HCT116 (cell line): Measurements from ENCODE around the gene PAPPA2. TPM values are rescaled to one million over a fixed set of nuclear protein-coding genes. Genes with fewer than 3 reads are reported as not detected.

Experiments used
- ATAC-seq: fragments of 200-7000 bp; cut with Tn5 transposase; 2 replicates; pipeline ENCODE4 v1.9.1; 2020; ENCODE audit warnings: mild to moderate bottlenecking, moderate library complexity
- BruUV-seq: library from RNA; stranded (reverse); fragments of 400-500 nt; replicated peaks from 2 replicates; lab custom pipeline; 2021; lab: Mats Ljungman, UMichigan
- CTCF ChIA-PET: fragments of 300-600 bp; sonication (Branson Sonifier 250); formaldehyde crosslinking; loops from one replicate; lab custom pipeline; 2021; ENCODE audit warnings: antibody characterized with exemption; lab: Charles Lee
- POLR2A ChIA-PET: fragments of 300-600, 350-600 bp; sonication (Branson Sonifier 250); formaldehyde crosslinking; loops from one replicate; lab custom pipeline; 2021; ENCODE audit warnings: antibody characterized with exemption; lab: Charles Lee
- RAD21 ChIA-PET, 2 experiments: fragments of 300-600 bp; sonication (Branson Sonifier 250); formaldehyde crosslinking; loops; one replicate each; lab custom pipeline; 2023; ENCODE audit warnings: low total read pairs in 2 of 2; ENCODE audit not compliant: uncharacterized antibody in 2 of 2, unreplicated experiment in 2 of 2, low non-redundant PET in 1 of 2; lab: Charles Lee
- DNase-seq: peaks from one replicate; pipeline ENCODE4 v3.0.0-alpha.2; 2010; ENCODE audit warnings: low read depth, low spot score
- H2AFZ ChIP-seq: fragments of 200-600 bp; shearing (Covaris generic), sonication (generic); 2 replicates; pipeline ENCODE4 v1.6.1; 2017; ENCODE audit warnings: low read depth, mixed run types, mixed read lengths, antibody characterized with exemption, low read length; ENCODE audit not compliant: poor library complexity, severe bottlenecking
- H3K27ac ChIP-seq: 2 replicates; pipeline ENCODE4 v1.5.1; 2012; ENCODE audit warnings: low read depth, low read length
- H3K27me3 ChIP-seq: fragments of 200-600 bp; sonication (generic); 2 replicates; pipeline ENCODE4 v1.6.1; 2016; ENCODE audit warnings: mixed run types, low read length, mixed read lengths; ENCODE audit not compliant: insufficient read depth
- H3K36me3 ChIP-seq, 2 experiments: fragments of 200-500 bp in 1 of 2; fragments of 200-600 bp in 1 of 2; sonication (Bioruptor generic) in 1 of 2; sonication (generic) in 1 of 2; 2 replicates each; pipeline versions ENCODE4 v1.5.1 to v1.6.1; 2014 to 2016; ENCODE audit warnings: low read length in 2 of 2, inconsistent platforms in 1 of 2, mixed read lengths in 1 of 2, mixed run types in 1 of 2; ENCODE audit not compliant: insufficient read depth in 2 of 2, control insufficient read depth in 1 of 2
- H3K4me1 ChIP-seq, 2 experiments: fragments of 200-600 bp in 1 of 2; sonication (generic) in 1 of 2; 2 replicates each; pipeline versions ENCODE4 v1.5.1 to v1.6.1; 2012 to 2017; ENCODE audit warnings: low read length in 2 of 2, inconsistent platforms in 1 of 2, mild to moderate bottlenecking in 1 of 2, mixed read lengths in 1 of 2, mixed run types in 1 of 2, moderate library complexity in 1 of 2; ENCODE audit not compliant: insufficient read depth in 2 of 2, control insufficient read depth in 1 of 2
- H3K4me2 ChIP-seq: fragments of 200-600 bp; sonication (generic); 2 replicates; pipeline ENCODE4 v1.6.1; 2017; ENCODE audit warnings: mixed run types, low read length, mixed read lengths
- H3K4me3 ChIP-seq, 2 experiments: fragments of 200-600 bp in 1 of 2; sonication (generic) in 1 of 2; replicated peaks in 1 of 2; 2 replicates each; pipeline ENCODE4 v1.5.1; 2011 to 2016; ENCODE audit warnings: low read length in 2 of 2, control low read depth in 1 of 2, low read depth in 1 of 2, mild to moderate bottlenecking in 1 of 2, mixed read lengths in 1 of 2, mixed run types in 1 of 2
- H3K79me2 ChIP-seq: fragments of 200-600 bp; sonication (generic); 2 replicates; pipeline ENCODE4 v1.6.1; 2017; ENCODE audit warnings: mild to moderate bottlenecking, mixed run types, low read length, moderate library complexity, mixed read lengths; ENCODE audit not compliant: insufficient read depth
- H3K9ac ChIP-seq: fragments of 200-600 bp; sonication (generic); 2 replicates; pipeline ENCODE4 v1.6.1; 2016; ENCODE audit warnings: low read length, mixed read lengths
- H3K9me2 ChIP-seq: fragments of 200-600 bp; sonication (generic), shearing (Covaris generic); 2 replicates; pipeline ENCODE4 v1.6.1; 2017; ENCODE audit warnings: mixed run types, mild to moderate bottlenecking, moderate library complexity; ENCODE audit not compliant: insufficient read depth
- H3K9me3 ChIP-seq, 2 experiments: fragments of 200-500 bp in 1 of 2; fragments of 200-600 bp in 1 of 2; sonication (Bioruptor generic) in 1 of 2; sonication (generic) in 1 of 2; 2 replicates each; pipeline ENCODE4 v1.6.1; 2014 to 2017; ENCODE audit warnings: low read length in 2 of 2, mixed read lengths in 2 of 2, inconsistent platforms in 1 of 2, low read depth in 1 of 2, mild to moderate bottlenecking in 1 of 2, mixed run types in 1 of 2, moderate library complexity in 1 of 2; ENCODE audit not compliant: control insufficient read depth in 1 of 2, insufficient read depth in 1 of 2
- H4K20me1 ChIP-seq: fragments of 200-600 bp; sonication (generic), shearing (Covaris generic); 2 replicates; pipeline ENCODE4 v1.6.1; 2017; ENCODE audit warnings: mixed run types, mild to moderate bottlenecking, moderate library complexity; ENCODE audit not compliant: insufficient read depth
- ELF1 ChIP-seq: IDR thresholded peaks from 2 replicates; pipeline ENCODE4 v1.6.1; 2012; ENCODE audit warnings: low read depth, borderline replicate concordance
- EZH2 ChIP-seq: fragments of 200-600 bp; sonication (generic); IDR thresholded peaks from 2 replicates; pipeline ENCODE4 v1.6.1; 2017; ENCODE audit warnings: antibody characterized with exemption, mixed run types
- EZH2phosphoT487 ChIP-seq: fragments of 200-600 bp; IDR thresholded peaks from 2 replicates; pipeline ENCODE4 v1.6.1; 2018; ENCODE audit warnings: antibody characterized with exemption, borderline replicate concordance
- FOSL1 ChIP-seq: IDR thresholded peaks from 2 replicates; pipeline ENCODE4 v1.6.1; 2012; ENCODE audit warnings: low read depth
- YY1 ChIP-seq: IDR thresholded peaks from 2 replicates; pipeline ENCODE4 v1.6.1; 2011; ENCODE audit warnings: low read length, low read depth, moderate library complexity, mild to moderate bottlenecking; ENCODE audit not compliant: insufficient replicate concordance; ENCODE audit errors: extremely low read depth
- ZFX ChIP-seq: fragments of 450-650 bp; IDR thresholded peaks from 2 replicates; pipeline ENCODE4 v1.6.1; 2017
- ZNF274 ChIP-seq: fragments of 200-500 bp; sonication (Bioruptor generic); IDR thresholded peaks from 2 replicates; pipeline ENCODE4 v1.6.1; 2014; ENCODE audit warnings: mild to moderate bottlenecking, low read depth, low read length, inconsistent platforms
- intact Hi-C: fragments of 100-400 bp; cut with micrococcal nuclease; formaldehyde crosslinking; loops from 2 replicates; pipeline ENCODE4 v1.10.0; 2022
- total RNA-seq: library from RNA; stranded (reverse); gene quantifications from one replicate; pipeline ENCODE4 v1.2.1, GENCODE V29; 2021; ENCODE audit not compliant: unreplicated experiment
- TF ChIP-seq, protein P1 (sequence below): IDR thresholded peaks from 2 replicates; pipeline ENCODE4 v1.6.1; 2011; ENCODE audit warnings: mild to moderate bottlenecking, low read length, moderate library complexity; ENCODE audit not compliant: insufficient replicate concordance; ENCODE audit errors: extremely low read depth
- TF ChIP-seq, protein P2 (sequence below), 3 experiments: fragments of 200-600 bp in 1 of 3; sonication (generic) in 1 of 3; IDR thresholded peaks in 2 of 3; conservative IDR thresholded peaks in 1 of 3; 2 replicates each; pipeline ENCODE4 v1.5.1; 2012 to 2017; ENCODE audit warnings: low read depth in 2 of 3, low read length in 2 of 3, antibody characterized with exemption in 1 of 3, borderline replicate concordance in 1 of 3, control low read depth in 1 of 3, mild to moderate bottlenecking in 1 of 3, mixed read lengths in 1 of 3, mixed run types in 1 of 3, moderate library complexity in 1 of 3; ENCODE audit not compliant: insufficient read depth in 1 of 3

Gene PAPPA2
- total RNA-seq, 1 experiment from 2014 or later = not detected

DNA sequence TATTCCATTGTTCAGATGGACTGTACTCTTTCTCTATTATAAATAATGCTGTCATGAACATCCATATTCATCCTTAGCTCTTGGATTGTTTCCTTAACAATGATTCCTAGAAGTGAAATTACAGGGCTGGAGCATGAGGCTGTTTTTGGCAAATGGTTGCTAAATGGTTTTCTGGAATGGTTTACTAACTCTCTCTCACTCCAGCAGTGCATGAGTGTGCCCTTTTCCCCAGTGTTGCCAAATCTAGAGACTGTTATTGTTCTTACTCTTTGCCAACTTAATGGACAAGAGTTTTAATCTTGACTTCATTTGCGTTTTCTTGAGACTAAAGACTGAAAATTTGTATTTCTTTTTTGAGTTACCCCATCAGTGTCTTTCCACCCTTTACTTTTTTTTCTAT is 113.0 kb downstream of the PAPPA2 start:
- Histone ChIP-seq H3K36me3 (no peaks in the 10 kb centered on the region), H3K4me2 (no peak overlapping the region), H3K9me2 (no peaks in the 10 kb centered on the region), H3K27me3 (peaks cover 25% of the 10 kb centered on the region), H3K9me3 (no peaks in the 10 kb centered on the region), H3K4me1 (no peaks in the 10 kb centered on the region), H3K9ac (no peak overlapping the region), H4K20me1 (no peaks in the 10 kb centered on the region), H2AFZ (no peak overlapping the region), H3K4me3 (no peak overlapping the region), H3K27ac (no peak overlapping the region), H3K79me2 (no peaks in the 10 kb centered on the region)
- TF ChIP-seq EZH2 (no peak), EZH2phosphoT487 (no peak), YY1 (no peak), ELF1 (no peak), FOSL1 (no peak), ZFX (no peak), ZNF274 (no peak)
- TF ChIP-seq, protein P1, sequence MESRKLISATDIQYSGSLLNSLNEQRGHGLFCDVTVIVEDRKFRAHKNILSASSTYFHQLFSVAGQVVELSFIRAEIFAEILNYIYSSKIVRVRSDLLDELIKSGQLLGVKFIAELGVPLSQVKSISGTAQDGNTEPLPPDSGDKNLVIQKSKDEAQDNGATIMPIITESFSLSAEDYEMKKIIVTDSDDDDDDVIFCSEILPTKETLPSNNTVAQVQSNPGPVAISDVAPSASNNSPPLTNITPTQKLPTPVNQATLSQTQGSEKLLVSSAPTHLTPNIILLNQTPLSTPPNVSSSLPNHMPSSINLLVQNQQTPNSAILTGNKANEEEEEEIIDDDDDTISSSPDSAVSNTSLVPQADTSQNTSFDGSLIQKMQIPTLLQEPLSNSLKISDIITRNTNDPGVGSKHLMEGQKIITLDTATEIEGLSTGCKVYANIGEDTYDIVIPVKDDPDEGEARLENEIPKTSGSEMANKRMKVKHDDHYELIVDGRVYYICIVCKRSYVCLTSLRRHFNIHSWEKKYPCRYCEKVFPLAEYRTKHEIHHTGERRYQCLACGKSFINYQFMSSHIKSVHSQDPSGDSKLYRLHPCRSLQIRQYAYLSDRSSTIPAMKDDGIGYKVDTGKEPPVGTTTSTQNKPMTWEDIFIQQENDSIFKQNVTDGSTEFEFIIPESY = no peak
- TF ChIP-seq, protein P2, sequence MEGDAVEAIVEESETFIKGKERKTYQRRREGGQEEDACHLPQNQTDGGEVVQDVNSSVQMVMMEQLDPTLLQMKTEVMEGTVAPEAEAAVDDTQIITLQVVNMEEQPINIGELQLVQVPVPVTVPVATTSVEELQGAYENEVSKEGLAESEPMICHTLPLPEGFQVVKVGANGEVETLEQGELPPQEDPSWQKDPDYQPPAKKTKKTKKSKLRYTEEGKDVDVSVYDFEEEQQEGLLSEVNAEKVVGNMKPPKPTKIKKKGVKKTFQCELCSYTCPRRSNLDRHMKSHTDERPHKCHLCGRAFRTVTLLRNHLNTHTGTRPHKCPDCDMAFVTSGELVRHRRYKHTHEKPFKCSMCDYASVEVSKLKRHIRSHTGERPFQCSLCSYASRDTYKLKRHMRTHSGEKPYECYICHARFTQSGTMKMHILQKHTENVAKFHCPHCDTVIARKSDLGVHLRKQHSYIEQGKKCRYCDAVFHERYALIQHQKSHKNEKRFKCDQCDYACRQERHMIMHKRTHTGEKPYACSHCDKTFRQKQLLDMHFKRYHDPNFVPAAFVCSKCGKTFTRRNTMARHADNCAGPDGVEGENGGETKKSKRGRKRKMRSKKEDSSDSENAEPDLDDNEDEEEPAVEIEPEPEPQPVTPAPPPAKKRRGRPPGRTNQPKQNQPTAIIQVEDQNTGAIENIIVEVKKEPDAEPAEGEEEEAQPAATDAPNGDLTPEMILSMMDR (IDR thresholded peaks at IDR 0.05 in 2 of 3, conservative IDR thresholded peaks at IDR 0.05 in 1 of 3; ENCODE audit: borderline replicate concordance in 1 of 3, insufficient read depth in 1 of 3, low read depth in 2 of 3, low read length in 2 of 3) = no peak
- POLR2A ChIA-PET = no interaction called here
- CTCF ChIA-PET = no interaction called here
- ATAC-seq = no peak
- intact Hi-C loops = no loop called here
- RAD21 ChIA-PET = no interaction called here
- no TSS peak for BruUV-seq
- no peak for DNase-seq
